Measurements from ENCODE around the gene CACUL1.

GRCh38 chr10:118753331-118754228, 1.2 kb downstream of the CACUL1 start:
- TF ChIP-seq POLR2AphosphoS5 (IDR thresholded peaks at IDR 0.05), result no peak
- no peak for TF ChIP-seq POLR2A (IDR thresholded peaks at IDR 0.05)

Data from breast epithelium (tissue), 3 donors.